Measurements from ENCODE around the gene STAT5A.
A peak's percentile ranks its signal among the peaks of the same experiment; 100 is the strongest.

Gene STAT5A

DNA sequence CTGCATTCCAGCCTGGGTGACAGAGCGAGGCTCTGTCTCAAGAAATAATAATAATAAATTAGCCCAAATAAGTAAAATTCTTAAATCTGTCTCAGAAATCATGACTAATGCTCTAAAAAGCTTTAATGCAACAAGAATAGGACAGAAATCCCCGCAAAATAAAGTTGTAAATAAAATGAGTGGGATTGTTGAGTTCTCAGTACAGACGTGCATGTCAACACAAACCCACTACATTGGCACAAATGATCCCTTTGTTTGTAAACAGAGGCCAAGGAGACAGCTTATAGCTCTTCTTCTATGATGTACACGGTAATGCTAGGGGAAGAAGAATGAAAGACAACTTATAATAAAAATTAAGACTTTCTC lies 18.1 kb upstream of the STAT5A start:
- DNase-seq = no peak

GRCh38 chr17:42270596-42270995 lies 17.7 kb upstream of the STAT5A start:
- no peak for DNase-seq

GRCh38 chr17:42271006-42271778 lies 17.1 kb upstream of the STAT5A start:
- no peak for DNase-seq

DNA sequence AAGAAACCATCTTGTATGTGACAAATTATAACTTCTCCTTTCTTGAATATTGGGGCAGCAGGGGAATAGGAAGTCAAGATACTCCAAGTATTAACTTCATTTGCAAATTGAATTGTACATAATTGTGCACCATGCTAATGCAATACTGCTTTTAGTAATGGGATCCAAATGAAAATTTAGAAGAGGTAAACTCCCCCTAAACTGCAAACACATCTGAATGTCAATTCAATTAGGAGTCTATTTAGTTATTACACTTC lies 16.6 kb upstream of the STAT5A start:
- no peak for DNase-seq

- DNase-seq = no peak
Measured at GRCh38 chr17:42272162-42272907, 16.0 kb upstream of the STAT5A start.

DNA sequence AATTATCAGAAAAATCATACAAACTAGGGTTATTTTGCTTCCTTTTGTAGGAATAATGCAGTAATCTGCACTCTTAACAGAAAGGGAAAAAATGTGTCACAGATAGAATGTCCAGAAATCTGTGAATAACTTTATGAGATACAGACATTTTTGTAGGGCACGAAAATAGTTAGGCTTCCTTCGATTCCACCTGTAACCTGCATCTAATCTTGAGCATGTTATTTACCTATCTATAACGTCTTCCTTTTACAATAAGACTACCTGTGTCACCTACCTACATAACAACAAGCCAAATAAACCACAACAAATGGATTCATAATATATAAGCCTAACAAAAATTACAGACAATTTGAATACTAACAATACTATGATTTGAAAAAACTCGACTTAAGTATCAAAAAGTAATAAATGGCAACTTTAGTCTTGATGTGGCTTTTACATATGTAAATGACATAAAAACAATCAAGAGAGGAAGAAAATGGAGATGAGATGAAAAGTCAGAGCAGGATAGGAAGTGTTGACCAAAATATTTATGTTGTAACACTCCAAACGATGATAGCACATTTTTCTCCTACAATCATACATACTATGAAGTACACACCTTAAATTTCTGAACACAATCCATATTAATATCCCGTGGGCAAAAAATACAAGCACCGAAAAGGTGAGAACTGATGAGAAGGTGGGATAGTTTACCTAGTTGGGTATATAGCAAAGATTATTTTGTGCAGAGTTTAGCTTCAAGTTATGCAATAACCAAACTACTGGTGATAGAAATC lies 14.6 kb upstream of the STAT5A start:
- DNase-seq = no peak

DNA sequence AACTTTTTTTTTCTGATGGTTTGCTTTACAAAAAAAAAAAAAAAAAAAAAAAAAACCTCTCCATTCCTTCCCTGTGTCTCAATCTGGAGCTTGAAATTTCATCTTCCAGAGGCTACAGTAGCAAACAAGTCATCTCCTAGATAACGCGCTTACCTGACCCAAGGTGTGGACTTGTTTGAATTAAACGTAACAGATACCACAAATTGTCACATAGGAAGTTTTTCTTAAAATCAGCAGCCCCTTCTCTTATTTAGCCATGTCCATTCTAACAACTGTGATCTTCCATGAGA lies 14.1 kb upstream of the STAT5A start:
- no peak for DNase-seq

DNA sequence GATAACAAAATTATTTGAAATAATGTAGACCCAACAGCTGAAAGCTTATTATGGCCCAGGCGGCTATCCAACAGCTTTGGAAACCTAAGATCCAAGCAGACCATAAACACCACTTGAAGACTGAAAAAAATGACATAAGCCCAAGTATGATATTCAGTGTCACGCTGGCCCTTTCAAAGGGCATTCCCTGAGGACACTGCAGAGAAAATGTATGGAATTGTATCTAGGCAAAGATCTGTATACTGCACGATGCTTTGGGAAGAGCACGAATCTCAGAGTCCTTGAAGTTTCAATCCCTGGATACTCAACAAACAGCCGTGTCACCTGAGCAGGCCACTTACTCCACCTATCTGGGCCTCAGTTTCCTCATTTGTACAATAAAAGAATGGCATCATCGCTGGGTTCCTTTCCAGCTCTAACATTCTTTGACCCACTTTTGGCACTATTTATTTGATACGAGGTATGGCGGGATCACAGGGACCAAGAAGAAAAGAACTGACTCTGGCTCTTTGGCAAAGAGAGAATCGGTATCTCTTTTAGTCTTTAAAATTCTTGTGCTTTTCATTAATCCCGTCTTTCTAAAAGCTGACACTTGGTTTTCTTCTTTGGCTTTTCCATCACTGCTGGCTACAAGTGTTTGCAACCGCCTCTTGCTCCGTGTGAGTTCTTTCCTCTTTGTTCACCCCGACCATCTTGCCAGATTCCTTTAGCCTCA lies 13.3 kb upstream of the STAT5A start:
- DNase-seq = no peak

DNA sequence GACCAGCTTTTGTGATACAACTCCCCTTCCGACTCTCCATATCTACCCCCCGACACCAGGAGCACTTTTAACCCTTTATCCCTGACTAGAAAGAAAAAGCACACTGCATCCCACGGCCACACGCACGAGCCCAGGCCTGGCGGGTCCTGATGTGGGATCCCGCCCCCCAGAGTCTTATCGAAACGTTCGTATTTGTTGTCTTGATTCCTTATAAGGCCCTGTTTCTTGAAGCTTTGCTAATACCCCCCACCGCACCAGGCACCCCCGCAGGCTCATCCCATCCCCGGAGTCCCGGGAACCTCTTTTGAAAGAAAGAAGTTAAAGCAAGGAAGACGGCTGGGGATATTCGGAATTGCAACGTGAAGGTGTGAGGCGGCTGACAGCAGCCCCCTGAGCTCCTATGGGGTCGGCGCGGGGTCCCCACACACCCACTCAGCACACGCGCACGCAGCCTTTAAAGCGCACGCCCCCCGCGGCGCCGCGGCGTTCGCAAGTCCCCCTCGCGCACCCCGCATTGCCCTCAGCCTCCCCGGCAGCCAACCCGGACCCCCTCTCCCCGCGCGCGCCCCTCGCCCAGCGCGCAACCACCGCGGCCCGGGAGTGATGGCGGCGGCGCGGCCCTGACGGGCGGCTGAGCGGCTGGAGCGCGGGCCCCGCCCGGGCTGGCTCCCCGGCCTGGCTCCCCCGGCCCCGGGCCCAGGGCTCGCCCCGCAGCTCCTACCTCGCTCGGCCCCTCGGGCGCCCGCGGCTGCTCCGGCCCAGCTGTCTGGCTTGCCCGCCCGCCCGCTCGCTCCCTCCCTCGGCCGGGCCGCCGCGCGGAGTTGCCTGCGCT lies 12.6 kb upstream of the STAT5A start:
- peak; percentile 9 for DNase-seq

GRCh38 chr17:42276359-42276608 lies 12.0 kb upstream of the STAT5A start, which contains the start of gene STAT5B:
STAT5B (minus strand) TSS chr17:42276391; CDS start chr17:42232127, 44,264 bp downstream.
- peak; percentile 67 for DNase-seq

DNA sequence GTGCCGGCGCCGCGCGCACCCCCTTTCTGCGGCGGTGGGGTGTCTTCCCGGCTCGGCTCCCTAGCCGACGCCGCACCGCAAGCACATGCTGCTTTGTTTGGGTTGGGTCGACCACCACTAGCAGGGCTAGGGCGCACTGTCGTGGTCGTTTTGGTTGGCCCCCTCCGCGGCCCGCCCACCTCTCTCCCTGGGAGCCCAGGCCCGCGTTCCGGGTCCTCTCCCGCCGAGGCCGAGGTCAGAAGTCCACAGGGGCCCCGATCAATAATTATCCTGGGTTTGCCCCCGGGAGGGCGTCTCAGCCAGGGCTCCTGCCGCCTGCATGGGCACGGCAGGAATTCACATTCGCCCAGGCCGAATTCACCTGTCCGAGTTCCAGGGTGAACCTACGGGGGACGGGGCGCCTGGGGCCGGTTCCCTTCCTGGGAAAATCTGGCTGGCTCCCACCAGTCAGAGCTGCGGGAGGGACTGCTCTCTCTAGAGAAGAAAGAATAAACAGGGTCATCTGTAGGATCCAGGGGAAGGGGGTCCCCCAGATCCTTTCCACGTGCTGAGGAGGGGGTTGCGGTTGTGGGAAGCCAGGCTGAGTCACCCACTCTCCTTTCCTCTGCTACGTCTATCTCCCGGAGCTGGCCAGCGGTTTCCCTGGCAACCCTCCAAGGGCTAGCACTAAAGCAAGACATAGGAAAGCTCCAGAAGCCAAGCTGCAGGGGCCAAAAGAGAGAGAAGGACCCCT lies 11.5 kb upstream of the STAT5A start:
- DNase-seq = peak; percentile 44

DNA sequence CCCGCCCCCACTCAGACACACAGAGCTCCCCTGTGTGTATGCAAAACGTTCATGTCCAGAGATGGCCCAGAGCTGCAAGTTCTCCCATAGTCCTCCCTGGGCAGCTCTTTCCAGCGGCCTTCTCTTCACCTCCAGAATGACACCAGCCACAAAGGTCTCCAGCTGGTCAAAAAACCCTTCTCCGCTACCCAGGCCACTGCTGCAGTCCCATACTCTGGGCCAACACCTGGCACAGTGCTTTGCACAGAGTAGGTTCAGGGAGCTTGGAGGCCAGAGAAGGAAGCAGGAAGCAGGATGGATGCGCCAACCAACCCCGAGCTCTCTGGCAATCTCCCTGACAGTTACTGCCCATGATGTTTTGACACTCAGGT lies 11.0 kb upstream of the STAT5A start:
- DNase-seq = no peak

- no peak for DNase-seq
Measured at GRCh38 chr17:42279776-42280630, 8.3 kb upstream of the STAT5A start.

- DNase-seq = no peak
Measured at GRCh38 chr17:42281571-42282096, 6.7 kb upstream of the STAT5A start.

DNA sequence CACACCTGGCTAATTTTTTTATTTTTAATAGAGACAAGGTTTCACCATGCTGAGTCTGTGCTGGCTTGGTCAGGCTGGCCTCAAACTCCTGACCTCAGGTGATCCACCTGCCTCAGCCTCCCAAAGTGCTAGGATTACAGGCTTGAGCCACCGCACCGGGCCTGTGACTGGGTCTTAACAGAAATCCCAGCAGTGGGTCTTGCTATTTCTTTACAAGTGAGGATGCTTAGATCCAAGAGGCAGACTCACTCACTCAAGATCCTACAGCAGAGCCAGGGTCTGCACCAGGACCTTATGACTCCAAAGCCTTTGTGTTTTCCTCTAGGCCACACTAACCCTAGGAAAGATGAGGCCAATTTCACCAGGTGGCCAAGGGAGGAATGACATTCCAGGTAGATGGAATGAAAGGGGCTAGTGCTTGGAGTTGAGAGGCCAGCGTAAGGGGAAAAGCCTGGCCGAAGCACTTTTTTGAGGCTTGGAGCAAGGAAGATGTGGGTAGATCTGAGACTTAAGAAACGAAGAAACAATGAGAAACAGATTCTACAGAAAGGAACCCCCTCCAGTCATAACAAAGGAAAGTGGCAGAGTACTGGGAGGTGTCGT lies 5.7 kb upstream of the STAT5A start:
- DNase-seq = no peak

DNA sequence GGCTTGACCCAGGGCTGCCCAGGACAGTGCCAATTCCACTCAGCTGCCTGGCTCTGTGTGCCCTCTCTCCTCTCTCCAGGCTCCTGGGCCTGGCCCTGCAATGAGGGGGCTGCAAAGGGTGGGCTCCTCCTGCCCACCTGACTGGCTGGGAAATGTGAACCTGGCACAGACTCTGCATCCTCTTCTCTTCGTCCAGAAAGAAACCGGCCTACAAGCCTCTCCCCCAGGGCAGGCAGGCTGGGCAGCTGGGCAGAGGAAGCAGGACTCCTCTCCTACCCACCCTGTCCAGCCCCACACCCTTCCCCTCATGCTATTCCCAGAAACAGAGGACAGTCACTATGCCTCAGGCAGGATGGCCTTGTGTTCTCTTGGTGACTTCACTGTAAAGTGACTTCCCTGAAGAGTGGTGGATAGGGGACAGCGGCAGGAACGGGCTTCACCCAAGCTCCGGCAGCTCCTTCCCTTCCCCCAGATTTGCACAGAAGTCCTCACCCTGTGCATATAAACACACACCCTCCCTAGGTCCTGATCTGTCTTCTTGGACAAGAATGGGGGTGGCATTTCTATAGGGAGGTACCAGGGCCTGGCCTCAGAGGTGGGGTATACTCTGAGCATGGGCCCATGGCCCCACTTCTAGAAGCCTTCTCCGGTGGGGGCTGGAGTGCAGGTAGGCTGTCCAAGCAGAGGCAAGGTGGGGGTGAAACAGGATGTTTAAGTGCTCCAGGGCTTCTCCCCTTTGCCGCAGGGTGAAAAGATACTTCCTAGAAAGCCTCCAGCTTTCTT lies 4.9 kb upstream of the STAT5A start:
- no peak for DNase-seq

DNA sequence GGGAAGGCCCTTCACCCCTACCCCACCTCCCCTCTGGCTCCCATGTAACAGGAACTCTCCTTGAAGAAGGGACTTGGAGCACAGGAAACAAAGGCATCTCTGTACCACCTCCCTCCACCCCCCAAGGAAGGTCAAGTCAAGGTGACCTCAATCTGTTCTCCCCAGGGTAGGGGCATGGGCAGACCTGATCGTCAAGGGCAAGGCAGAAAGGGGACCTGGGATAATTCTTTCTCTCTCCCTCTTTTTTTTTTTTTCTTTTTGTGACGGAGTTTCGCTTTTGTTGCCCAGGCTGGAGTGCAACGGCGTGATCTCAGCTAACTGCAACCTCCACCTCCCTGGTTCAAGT lies 4.3 kb upstream of the STAT5A start:
- DNase-seq = no peak

DNA sequence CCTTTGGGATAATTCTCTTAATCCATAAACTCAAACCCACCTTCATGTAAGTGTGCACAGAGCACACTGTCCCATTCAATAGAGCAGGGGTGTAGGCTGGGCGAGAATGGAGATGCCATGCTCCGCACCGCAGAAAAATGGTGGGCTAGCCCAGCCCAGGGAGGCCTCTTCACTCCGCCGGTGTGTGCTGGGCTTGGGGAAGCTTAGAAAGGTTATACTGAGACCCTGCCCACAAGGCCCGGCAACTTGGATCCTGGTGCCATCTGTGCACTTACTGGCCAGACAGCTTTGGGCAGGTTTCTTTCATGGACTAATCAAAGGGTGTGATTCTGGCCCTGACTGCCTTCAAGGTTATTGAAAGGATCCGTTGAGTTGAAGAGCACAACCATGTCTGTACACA lies 3.7 kb upstream of the STAT5A start:
- DNase-seq = no peak

- no peak for DNase-seq
Measured at GRCh38 chr17:42285346-42286050, 2.8 kb upstream of the STAT5A start.
